GM12892 (cell line): Measurements from ENCODE around the gene SLC25A25. TPM values are rescaled to one million over a fixed set of nuclear protein-coding genes. Genes with fewer than 3 reads are reported as not detected.
"Not testable (repeated sequence)": the region's sequence is repeated elsewhere in the genome, so short reads cannot be mapped to it uniquely, and the experiment has no call there.

Experiments used
- DNase-seq: peaks from one replicate; pipeline ENCODE4 v3.0.0; 2011; ENCODE audit not compliant: insufficient read length
- FAIRE-seq: peaks from 2 replicates; lab custom pipeline; 2011; peaks lifted over from hg19 to GRCh38; lab: Jason Lieb, UNC
- POLR2A ChIP-seq: IDR thresholded peaks from 2 replicates; pipeline ENCODE4 v1.6.1; 2011; ENCODE audit warnings: low read depth, low read length, control low read depth
- POLR2AphosphoS5 ChIP-seq: IDR thresholded peaks from 2 replicates; pipeline ENCODE4 v1.6.1; 2011; ENCODE audit warnings: low read depth, low read length, control low read depth
- TAF1 ChIP-seq: IDR thresholded peaks from 2 replicates; pipeline ENCODE4 v1.6.1; 2011; ENCODE audit warnings: low read depth, mild to moderate bottlenecking, control low read depth, low read length, borderline replicate concordance
- polyA plus RNA-seq: library from polyadenylated mRNA; unstranded; fragments of >200 nt; gene quantifications from one replicate; pipeline ENCODE4 v1.2.1, GENCODE V29; 2012; ENCODE audit warnings: missing spikeins, inconsistent platforms; ENCODE audit not compliant: missing spikeins

SLC25A25 gene
- polyA plus RNA-seq = 5.8 TPM

- DNase-seq = peak; percentile 88
- FAIRE-seq = peak; percentile 81
- TF ChIP-seq TAF1 (peak; percentile 32; the same call in 1 of the 2 replicates), POLR2AphosphoS5 (no peak), POLR2A (peak; percentile 64; the same call in 1 of the 2 replicates)
Observed at GRCh38 chr9:128067645-128068385, at the start of gene SLC25A25. Gene SLC25A25 (plus strand): TSS chr9:128068232. CDS start chr9:128068320, 88 bp downstream.

- TF ChIP-seq TAF1 = no peak
- TF ChIP-seq POLR2AphosphoS5 = no peak
- TF ChIP-seq POLR2A = no peak
- FAIRE-seq (no peak), DNase-seq (no peak)
Observed at GRCh38 chr9:128020692-128021091, 47.3 kb upstream of the SLC25A25 start.

GRCh38 chr9:128021098-128021497 is 46.9 kb upstream of the SLC25A25 start:
- FAIRE-seq (no peak), DNase-seq (no peak)
- TF ChIP-seq POLR2AphosphoS5 (no peak), POLR2A (no peak), TAF1 (no peak)

GRCh38 chr9:128022886-128023285 is 45.1 kb upstream of the SLC25A25 start:
- FAIRE-seq (no peak), DNase-seq (no peak)
- TF ChIP-seq POLR2A = no peak
- TF ChIP-seq TAF1 = no peak
- TF ChIP-seq POLR2AphosphoS5 = no peak

- not testable (repeated sequence) for FAIRE-seq
Observed at GRCh38 chr9:128023671-128024070, 44.4 kb upstream of the SLC25A25 start.

GRCh38 chr9:128024761-128025308 is 43.2 kb upstream of the SLC25A25 start:
- DNase-seq = no peak
- no peak for FAIRE-seq
- TF ChIP-seq POLR2A (no peak), POLR2AphosphoS5 (no peak), TAF1 (no peak)

More at GRCh38 chr9:128023671-128024070, 44.4 kb upstream of the SLC25A25 start:
- not testable (repeated sequence) for DNase-seq

GRCh38 chr9:128025736-128026135 is 42.3 kb upstream of the SLC25A25 start:
- FAIRE-seq (peak; percentile 5), DNase-seq (no peak)
- TF ChIP-seq POLR2A = no peak
- no peak for TF ChIP-seq POLR2AphosphoS5
- no peak for TF ChIP-seq TAF1

GRCh38 chr9:128026255-128026772 is 41.7 kb upstream of the SLC25A25 start:
- DNase-seq (peak; percentile 66), FAIRE-seq (peak; percentile 81)
- no peak; the same call in 1 of the 2 replicates for TF ChIP-seq POLR2AphosphoS5
- peak; percentile 48; the same call in 1 of the 2 replicates for TF ChIP-seq POLR2A

GRCh38 chr9:128026773-128027541 is 41.1 kb upstream of the SLC25A25 start:
- FAIRE-seq (peak; percentile 30), DNase-seq (no peak)
- TF ChIP-seq POLR2A (no peak; the same call in 1 of the 2 replicates), TAF1 (no peak)

GRCh38 chr9:128027705-128028104 is 40.3 kb upstream of the SLC25A25 start:
- no peak for FAIRE-seq
- TF ChIP-seq TAF1 (no peak), POLR2AphosphoS5 (no peak), POLR2A (no peak)
- DNase-seq = no peak

- DNase-seq (no peak), FAIRE-seq (no peak)
- TF ChIP-seq POLR2AphosphoS5 (no peak), POLR2A (no peak), TAF1 (no peak)
Observed at GRCh38 chr9:128033609-128034008, 34.4 kb upstream of the SLC25A25 start.
